HG02763 (cell line): ENCODE data around the gene SYNJ2.

Source experiments
- ATAC-seq: cut with Tn5 transposase; IDR thresholded peaks from one replicate; pipeline ENCODE4 v1.9.1; 2021; ENCODE audit warnings: mild to moderate bottlenecking, moderate library complexity; ENCODE audit not compliant: unreplicated experiment

The SYNJ2 gene

GRCh38 chr6:158053377-158054313, 72.0 kb downstream of the SYNJ2 start:
- ATAC-seq = no peak

DNA sequence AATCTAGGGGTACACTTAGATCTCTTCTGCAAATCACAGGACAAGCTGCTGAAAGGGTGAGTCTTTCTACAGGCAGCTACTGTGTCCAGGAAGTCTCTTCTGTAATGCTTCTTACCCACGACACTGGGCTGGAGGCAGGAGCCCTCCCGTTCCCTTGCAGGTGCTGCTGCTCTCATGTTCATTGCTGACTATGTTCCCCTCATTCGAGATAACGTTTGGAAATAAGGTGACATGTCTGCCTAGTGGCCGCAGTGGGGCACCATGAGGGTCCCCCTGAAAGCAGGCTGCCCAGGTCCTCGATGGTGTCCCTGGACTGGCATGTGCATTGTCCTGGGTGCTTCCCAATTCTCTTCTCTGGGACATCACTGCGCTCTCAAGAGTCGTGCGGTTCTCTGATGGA, 74.7 kb downstream of the SYNJ2 start:
- no peak for ATAC-seq

- ATAC-seq = no peak
Measured at GRCh38 chr6:158056804-158057203, 75.1 kb downstream of the SYNJ2 start.

DNA sequence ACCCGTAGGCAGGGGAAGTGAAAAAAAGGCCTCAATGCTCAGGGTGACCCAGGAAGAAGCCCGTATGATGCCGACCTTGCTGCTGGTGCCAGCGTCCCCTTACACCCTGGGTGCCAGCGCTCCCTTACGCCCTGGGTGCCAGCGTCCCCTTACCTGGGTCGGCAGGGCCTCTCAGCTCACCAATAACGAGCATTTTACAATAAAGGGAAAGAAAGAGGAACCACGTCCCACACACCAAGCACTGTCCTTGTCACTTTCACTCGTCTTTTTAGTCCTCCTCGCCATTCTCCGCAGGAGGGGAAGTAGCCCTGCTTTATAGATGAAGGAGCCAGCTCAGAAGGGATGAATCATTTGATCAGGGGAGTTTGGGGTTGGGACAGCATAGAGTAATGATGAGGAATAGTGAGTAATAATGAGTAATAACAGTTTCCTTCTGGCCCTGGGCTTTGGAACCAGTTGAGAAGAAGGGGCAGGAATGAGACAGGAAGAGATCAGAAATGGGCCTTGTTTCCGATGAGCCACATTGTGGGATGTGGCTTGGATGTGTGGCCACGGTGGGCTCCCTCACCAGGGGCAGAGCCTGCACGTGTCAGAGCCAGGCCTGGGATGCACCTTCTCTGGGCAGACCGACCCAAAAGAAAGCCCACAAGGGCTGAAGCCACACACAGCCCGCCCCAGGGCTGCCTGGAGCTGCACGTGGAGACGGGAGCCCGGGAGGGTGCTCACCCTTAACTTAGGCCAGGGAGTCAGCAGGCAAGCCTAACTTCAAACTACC, 75.7 kb downstream of the SYNJ2 start:
- ATAC-seq = no peak

DNA sequence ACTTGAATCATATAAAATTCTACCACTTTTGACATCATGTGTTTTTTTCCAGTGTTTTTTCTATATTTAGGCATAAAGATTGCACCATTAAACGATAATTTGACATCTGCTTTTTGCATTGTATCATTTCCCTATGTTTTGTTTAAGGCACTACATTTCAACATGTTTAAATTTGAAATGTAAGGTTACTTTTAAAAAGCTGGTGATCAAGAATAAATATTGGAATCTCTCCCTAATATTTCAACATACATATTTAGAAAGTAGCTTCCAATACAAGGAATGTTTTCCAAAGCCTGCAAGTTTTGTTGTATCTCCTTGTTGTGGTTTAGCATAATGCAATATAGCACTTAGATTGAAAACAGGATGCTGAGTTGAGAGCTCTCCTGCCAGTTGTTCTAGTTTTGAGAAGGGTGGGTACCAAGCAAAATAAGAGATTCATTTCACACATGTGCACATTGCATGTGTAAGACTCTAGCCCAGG, 76.5 kb downstream of the SYNJ2 start:
- ATAC-seq = no peak

- no peak for ATAC-seq
Measured at GRCh38 chr6:158059108-158059507, 77.4 kb downstream of the SYNJ2 start.

GRCh38 chr6:158060455-158061360, 79.0 kb downstream of the SYNJ2 start:
- ATAC-seq = no peak

- no peak for ATAC-seq
Measured at GRCh38 chr6:158061361-158061708, 79.7 kb downstream of the SYNJ2 start.

- no peak for ATAC-seq
Measured at GRCh38 chr6:158061709-158062461, 80.2 kb downstream of the SYNJ2 start.

DNA sequence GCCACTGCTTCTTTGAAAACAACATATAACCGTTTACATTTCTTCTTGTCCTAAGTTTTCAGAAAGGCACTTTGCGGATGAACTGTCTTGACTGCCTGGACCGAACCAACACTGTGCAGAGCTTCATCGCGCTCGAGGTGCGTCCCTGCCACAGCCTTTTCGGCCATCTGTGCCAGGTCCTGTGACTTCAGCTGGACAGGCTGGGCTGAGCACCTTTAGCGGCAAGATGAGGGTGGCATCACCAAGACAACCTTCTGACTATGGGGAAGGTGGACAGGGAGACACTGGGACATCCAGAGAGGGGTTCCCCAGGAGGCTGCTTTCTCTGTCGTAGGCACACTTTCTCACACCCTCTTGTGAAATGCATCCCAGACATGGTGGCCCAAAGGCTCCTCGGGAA, 82.1 kb downstream of the SYNJ2 start:
- ATAC-seq = no peak

DNA sequence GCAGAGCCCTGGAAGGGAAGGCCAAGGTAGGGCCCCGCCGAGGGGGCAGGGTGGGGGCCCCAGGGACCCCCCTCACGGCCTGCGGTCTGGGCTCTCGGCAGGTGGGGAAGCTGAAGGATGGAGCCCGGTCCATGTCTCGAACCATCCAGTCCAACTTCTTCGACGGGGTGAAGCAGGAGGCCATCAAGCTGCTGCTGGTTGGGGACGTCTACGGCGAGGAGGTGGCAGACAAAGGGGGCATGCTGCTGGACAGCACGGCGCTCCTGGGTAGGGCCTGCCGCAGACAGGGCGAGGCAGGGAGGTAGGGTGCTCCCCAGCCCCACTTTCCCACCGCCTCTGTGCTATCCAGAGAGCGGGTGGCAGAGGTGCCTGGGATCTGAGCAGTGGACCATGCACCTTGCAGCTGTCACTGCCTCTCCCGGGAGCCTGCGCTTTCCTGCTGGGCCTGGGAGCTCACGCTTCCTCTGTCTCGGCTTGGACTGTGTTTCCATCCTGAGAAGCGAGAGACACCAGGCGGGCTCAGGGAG, 83.1 kb downstream of the SYNJ2 start:
- ATAC-seq = no peak

DNA sequence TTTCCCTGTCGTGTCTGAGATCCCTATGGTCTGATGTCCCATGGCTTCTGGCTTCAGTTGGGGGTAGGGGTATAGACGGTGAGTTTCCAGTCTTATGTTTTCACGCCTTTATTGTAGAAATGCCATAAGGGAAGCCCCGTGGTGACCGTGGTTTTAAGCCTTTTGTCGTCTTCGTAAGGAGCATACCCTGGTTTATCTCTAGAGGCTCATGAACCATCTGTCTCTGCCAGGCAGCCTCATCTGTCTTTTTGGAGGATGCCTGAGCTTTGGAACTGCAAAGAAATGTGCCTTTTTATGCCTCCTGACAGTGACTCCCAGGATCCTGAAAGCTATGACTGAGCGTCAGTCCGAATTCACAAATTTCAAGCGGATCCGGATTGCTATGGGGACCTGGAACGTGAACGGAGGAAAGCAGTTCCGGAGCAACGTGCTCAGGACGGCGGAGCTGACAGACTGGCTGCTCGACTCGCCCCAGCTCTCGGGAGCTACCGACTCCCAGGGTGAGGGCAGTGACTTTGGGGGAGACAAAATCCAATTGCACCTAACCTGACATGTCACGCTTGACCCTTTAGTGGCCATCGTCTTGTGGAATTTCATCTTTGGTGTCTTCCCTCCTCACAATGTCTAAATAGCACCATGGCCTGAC, 84.6 kb downstream of the SYNJ2 start:
- no peak for ATAC-seq

GRCh38 chr6:158067436-158068015, 85.9 kb downstream of the SYNJ2 start:
- no peak for ATAC-seq

GRCh38 chr6:158068156-158068892, 86.7 kb downstream of the SYNJ2 start:
- no peak for ATAC-seq

DNA sequence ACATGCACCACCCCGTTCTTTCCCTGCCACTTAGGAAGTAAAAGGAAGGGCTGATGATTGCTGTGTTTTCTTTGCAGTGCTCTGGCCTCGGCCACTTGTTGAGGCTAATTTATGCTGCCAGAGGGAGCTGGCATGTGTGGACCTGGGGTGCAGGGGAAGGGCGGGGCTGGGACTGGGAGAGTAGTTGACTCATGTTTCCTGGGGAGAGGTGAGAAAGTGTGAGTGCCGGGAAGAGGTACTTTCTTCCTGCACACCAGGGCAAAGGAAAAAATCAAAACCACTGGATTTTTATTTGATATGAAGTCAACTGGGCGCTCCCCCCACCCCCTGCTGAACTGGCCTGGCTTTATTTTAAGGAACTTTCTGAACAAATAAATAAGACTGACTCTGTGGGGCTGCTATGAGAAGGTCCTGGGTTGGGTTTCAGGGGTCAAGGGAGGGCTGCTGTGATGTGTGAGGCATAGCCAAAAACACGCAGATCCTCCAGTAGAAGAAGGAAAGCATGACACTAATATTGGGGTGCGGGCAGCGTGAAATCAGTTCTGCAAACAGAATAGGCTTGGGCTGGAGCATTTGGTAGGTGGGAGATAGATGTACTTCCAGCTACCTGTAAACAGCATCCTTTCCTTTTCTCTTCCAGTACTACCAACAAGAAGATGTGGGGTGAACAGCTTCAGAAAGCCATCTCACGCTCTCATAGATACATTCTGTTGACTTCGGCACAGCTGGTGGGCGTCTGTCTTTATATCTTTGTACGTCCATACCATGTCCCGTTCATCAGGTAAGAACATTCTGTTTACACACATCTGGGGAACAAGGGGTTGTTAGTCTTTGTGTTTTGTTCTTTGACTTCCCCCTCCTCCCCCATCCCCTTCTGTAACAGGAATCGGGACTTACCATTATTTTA, 87.5 kb downstream of the SYNJ2 start:
- ATAC-seq = no peak

DNA sequence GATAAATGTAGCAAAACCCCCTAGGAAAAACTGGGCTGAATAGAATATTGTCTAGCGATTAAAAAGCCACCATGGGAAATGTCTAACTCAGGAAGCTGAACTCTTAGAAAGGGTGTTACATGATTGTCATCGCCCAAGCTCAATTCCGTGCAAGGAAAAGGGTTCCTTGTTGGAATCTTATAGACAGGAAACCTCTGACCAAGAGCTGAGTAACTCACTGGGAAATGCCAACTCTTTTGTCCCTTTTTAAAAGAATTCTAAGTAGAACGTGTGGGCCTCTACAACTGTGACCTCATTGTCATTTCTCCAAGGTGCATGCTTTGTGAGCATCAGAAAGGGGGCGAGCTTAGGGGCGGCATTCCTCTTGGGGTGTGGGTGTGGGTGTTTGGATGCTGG, 88.1 kb downstream of the SYNJ2 start:
- ATAC-seq = no peak

- no peak for ATAC-seq
Measured at GRCh38 chr6:158070513-158070912, 88.8 kb downstream of the SYNJ2 start.
